ENCODE measurements around the gene SLBP.

SLBP gene

DNA sequence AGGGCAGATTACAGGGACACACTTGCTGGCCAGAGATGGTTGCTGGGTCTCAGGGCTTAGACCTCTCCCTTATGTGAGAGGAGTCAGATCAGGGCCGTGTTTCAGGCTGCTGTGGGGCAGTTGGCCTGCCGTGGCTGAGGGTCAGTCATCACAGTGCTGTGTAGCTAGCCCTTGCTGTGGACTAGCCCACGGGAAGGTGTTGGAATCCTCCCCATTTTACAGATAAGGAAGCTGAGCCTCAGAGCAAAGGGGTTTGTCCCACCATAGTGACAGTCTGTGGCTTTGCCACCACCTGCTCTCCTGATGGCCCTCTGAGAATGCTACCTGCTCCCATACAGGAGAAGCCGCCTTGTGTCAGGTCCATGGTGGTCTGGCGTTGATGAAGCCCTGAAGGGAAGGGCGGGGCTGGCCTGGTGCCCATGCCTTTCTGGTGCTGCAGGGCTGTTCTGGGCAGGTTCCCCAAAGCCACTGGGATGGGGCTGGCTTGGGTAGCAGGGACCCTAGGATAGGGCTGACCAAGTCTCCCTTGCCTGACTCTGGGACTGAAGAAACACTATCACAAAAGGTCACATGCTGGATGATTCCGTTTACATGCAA, 25.6 kb downstream of the SLBP start:
- no peak for TF ChIP-seq EP300 (IDR thresholded peaks at IDR 0.05; ENCODE audit: borderline replicate concordance)
- no peak for TF ChIP-seq CREB1 (IDR thresholded peaks at IDR 0.05; ENCODE audit: low read depth)
- no peak for TF ChIP-seq TEAD4 (IDR thresholded peaks at IDR 0.05)
- TF ChIP-seq, protein P1, sequence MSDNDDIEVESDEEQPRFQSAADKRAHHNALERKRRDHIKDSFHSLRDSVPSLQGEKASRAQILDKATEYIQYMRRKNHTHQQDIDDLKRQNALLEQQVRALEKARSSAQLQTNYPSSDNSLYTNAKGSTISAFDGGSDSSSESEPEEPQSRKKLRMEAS (IDR thresholded peaks at IDR 0.05) = no peak
- TF ChIP-seq RAD21 (IDR thresholded peaks at IDR 0.05; ENCODE audit: low read depth) = no peak
- TF ChIP-seq TAF1 (IDR thresholded peaks at IDR 0.05; ENCODE audit: low read depth) = no peak
- no peak for TF ChIP-seq FOXM1 (IDR thresholded peaks at IDR 0.05; ENCODE audit: borderline replicate concordance, low read depth)
- TF ChIP-seq ZBTB7A (IDR thresholded peaks at IDR 0.05; ENCODE audit: low read depth) = no peak
- TF ChIP-seq YY1 (IDR thresholded peaks at IDR 0.05; ENCODE audit: low read depth) = no peak
- TF ChIP-seq TCF12 (IDR thresholded peaks at IDR 0.05; ENCODE audit: low read depth) = no peak
- no peak for TF ChIP-seq NFIC (IDR thresholded peaks at IDR 0.05)
- TF ChIP-seq, protein P2, sequence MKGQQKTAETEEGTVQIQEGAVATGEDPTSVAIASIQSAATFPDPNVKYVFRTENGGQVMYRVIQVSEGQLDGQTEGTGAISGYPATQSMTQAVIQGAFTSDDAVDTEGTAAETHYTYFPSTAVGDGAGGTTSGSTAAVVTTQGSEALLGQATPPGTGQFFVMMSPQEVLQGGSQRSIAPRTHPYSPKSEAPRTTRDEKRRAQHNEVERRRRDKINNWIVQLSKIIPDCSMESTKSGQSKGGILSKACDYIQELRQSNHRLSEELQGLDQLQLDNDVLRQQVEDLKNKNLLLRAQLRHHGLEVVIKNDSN (IDR thresholded peaks at IDR 0.05) = no peak
- no peak for TF ChIP-seq EGR1 (IDR thresholded peaks at IDR 0.05)
- TF ChIP-seq, protein P3, sequence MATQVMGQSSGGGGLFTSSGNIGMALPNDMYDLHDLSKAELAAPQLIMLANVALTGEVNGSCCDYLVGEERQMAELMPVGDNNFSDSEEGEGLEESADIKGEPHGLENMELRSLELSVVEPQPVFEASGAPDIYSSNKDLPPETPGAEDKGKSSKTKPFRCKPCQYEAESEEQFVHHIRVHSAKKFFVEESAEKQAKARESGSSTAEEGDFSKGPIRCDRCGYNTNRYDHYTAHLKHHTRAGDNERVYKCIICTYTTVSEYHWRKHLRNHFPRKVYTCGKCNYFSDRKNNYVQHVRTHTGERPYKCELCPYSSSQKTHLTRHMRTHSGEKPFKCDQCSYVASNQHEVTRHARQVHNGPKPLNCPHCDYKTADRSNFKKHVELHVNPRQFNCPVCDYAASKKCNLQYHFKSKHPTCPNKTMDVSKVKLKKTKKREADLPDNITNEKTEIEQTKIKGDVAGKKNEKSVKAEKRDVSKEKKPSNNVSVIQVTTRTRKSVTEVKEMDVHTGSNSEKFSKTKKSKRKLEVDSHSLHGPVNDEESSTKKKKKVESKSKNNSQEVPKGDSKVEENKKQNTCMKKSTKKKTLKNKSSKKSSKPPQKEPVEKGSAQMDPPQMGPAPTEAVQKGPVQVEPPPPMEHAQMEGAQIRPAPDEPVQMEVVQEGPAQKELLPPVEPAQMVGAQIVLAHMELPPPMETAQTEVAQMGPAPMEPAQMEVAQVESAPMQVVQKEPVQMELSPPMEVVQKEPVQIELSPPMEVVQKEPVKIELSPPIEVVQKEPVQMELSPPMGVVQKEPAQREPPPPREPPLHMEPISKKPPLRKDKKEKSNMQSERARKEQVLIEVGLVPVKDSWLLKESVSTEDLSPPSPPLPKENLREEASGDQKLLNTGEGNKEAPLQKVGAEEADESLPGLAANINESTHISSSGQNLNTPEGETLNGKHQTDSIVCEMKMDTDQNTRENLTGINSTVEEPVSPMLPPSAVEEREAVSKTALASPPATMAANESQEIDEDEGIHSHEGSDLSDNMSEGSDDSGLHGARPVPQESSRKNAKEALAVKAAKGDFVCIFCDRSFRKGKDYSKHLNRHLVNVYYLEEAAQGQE (IDR thresholded peaks at IDR 0.05; ENCODE audit: low read depth) = no peak
- TF ChIP-seq CEBPB (IDR thresholded peaks at IDR 0.05) = no peak

DNA sequence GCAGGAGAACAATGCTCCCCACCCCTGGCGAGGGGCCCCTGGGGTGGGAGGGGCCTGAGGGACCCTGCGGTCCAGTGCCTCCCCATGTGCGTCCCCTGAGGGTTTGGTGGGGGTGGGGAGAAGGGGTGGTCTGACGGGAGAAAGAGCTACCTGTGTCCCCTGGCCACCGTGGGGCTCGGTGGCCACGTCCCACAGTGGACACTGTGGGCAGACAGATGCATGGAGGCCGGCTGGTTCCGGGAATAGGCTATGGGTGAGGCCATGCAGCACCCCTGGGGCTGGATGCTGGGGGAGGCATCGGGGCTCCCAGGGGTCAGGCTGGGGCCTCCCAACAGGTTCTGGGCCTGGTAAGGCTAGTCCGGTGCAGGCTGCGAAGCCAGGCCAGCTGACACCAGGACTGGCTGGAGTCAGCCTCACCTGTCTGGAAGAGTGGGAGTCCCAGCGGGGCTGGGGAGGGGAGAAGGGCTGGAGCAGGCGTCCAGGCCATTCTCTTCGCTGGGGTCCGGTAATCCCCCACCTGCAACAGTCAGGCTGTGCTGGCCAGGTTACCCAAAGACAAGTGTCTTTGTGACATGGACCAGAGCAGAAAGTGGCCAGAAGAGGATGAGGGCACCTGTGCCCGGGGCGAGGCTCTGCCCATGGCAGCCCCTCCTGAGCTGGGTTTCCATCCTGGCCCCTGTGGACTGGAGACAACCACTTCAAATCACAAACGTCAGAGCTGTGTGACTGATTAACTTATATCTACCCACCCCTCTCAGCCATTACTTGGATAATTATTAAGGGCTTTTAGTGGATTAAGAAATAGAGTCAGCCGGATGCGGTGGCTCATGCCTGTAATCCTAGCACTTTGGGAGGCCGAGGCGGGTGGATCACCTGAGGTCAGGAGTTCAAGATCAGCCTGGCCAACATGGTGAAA, 26.6 kb downstream of the SLBP start:
- TF ChIP-seq, protein P3 (IDR thresholded peaks at IDR 0.05; ENCODE audit: low read depth) = no peak
- TF ChIP-seq TCF12 (IDR thresholded peaks at IDR 0.05; ENCODE audit: low read depth) (no peak), CREB1 (IDR thresholded peaks at IDR 0.05; ENCODE audit: low read depth) (no peak), EP300 (IDR thresholded peaks at IDR 0.05; ENCODE audit: borderline replicate concordance) (no peak), CEBPB (IDR thresholded peaks at IDR 0.05) (no peak), FOXM1 (IDR thresholded peaks at IDR 0.05; ENCODE audit: borderline replicate concordance, low read depth) (no peak), EGR1 (IDR thresholded peaks at IDR 0.05) (no peak), RAD21 (IDR thresholded peaks at IDR 0.05; ENCODE audit: low read depth) (no peak), TEAD4 (IDR thresholded peaks at IDR 0.05) (no peak), NFIC (IDR thresholded peaks at IDR 0.05) (no peak), TAF1 (IDR thresholded peaks at IDR 0.05; ENCODE audit: low read depth) (no peak)
- TF ChIP-seq, protein P1 (IDR thresholded peaks at IDR 0.05) = no peak
- TF ChIP-seq, protein P2 (IDR thresholded peaks at IDR 0.05) = no peak

DNA sequence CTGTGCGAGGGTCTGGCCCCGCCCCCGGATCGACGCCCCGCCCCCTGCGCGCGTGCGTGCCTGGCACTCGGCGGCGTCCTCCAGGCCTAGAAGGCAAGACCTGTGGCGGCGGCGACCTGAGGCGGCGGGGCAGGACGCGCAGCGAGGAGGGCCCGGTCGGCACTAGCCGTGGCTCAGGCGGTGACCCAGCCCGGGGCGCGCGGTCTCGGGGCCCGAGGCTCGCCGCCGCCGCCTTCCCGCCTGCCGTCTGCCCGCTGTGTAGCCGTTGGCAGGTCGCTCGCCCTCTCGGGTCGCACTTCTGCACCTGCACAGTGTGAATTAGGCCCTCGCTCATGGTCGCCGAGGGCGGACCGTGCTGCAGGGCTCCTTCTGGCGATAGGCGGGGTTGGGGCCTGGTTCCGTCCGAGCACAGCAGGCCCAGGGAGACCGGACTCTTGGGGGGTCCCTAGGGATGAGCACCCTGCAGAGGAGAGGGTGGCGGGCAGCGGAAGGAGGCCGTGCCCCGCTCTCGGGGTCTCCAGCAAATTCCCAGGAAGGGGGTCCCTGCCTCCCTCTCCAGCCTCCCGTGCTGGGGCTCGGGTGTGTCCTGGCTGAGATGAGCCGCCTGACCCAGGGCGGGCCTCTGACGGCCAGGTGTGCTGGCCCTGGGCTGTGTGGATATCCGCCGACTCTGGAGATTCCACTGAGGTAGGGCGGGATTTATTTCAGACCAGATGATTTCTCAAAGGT, 27.4 kb downstream of the SLBP start:
- TF ChIP-seq CREB1 (IDR thresholded peaks at IDR 0.05; ENCODE audit: low read depth) (no peak), TEAD4 (IDR thresholded peaks at IDR 0.05) (no peak), TAF1 (IDR thresholded peaks at IDR 0.05; ENCODE audit: low read depth) (no peak), CEBPB (IDR thresholded peaks at IDR 0.05) (no peak), NFIC (IDR thresholded peaks at IDR 0.05) (no peak), EGR1 (IDR thresholded peaks at IDR 0.05) (no peak), TCF12 (IDR thresholded peaks at IDR 0.05; ENCODE audit: low read depth) (no peak), YY1 (IDR thresholded peaks at IDR 0.05; ENCODE audit: low read depth) (no peak), FOXM1 (IDR thresholded peaks at IDR 0.05; ENCODE audit: borderline replicate concordance, low read depth) (no peak), EP300 (IDR thresholded peaks at IDR 0.05; ENCODE audit: borderline replicate concordance) (no peak), ZBTB7A (IDR thresholded peaks at IDR 0.05; ENCODE audit: low read depth) (no peak)
- TF ChIP-seq, protein P1 (IDR thresholded peaks at IDR 0.05) = no peak
- TF ChIP-seq, protein P2 (IDR thresholded peaks at IDR 0.05) = no peak
- TF ChIP-seq, protein P3 (IDR thresholded peaks at IDR 0.05; ENCODE audit: low read depth) = no peak

Data from Ishikawa (cell line).